Left ventricle myocardium inferior (tissue), 1 donor: Measurements from ENCODE around the gene BRMS1. TPM values are rescaled to one million over a fixed set of nuclear protein-coding genes. Genes with fewer than 3 reads are reported as not detected.
A peak's percentile ranks its signal among the peaks of the same experiment; 100 is the strongest.
"Not testable (repeated sequence)": the region's sequence is repeated elsewhere in the genome, so short reads cannot be mapped to it uniquely, and the experiment has no call there.

Experiments used
- DNase-seq: peaks from one replicate; pipeline ENCODE4 v3.0.0-alpha.2; 2020
- H3K27ac ChIP-seq: fragments of 200-600 bp; replicated peaks from 2 replicates; pipeline ENCODE4 v1.8.0; 2021
- H3K27me3 ChIP-seq: fragments of 200-600 bp; 2 replicates; pipeline ENCODE4 v1.8.0; 2021; ENCODE audit warnings: low read depth
- H3K36me3 ChIP-seq: fragments of 200-600 bp; 2 replicates; pipeline ENCODE4 v1.8.0; 2021
- H3K4me1 ChIP-seq: fragments of 200-600 bp; 2 replicates; pipeline ENCODE4 v1.8.0; 2021
- H3K4me3 ChIP-seq: fragments of 200-600 bp; 2 replicates; pipeline ENCODE4 v1.8.0; 2021; ENCODE audit warnings: mild to moderate bottlenecking, moderate library complexity
- H3K9me3 ChIP-seq: fragments of 200-600 bp; replicated peaks from 2 replicates; pipeline ENCODE4 v1.8.0; 2021
- intact Hi-C: fragments of 100-400 bp; cut with micrococcal nuclease; formaldehyde crosslinking; loops from one replicate; pipeline ENCODE4 v1.11.0; 2022
- total RNA-seq: library from RNA; stranded (reverse); fragmentation: NEBNext Ultra II Directional; extraction: Animal tissue kit (Norgen Biotek cat#: 25700); gene quantifications from one replicate; pipeline ENCODE4 v1.2.1, GENCODE V29; 2021
- TF ChIP-seq, protein P1 (sequence below): fragments of 200-600 bp; IDR thresholded peaks from 2 replicates; pipeline ENCODE4 v1.8.0; 2021; ENCODE audit warnings: antibody characterized with exemption, mild to moderate bottlenecking, borderline replicate concordance
- donor health status: DM: no; HTN: yes; CAD: no; lungs with severe emphysema.

The BRMS1 gene
- total RNA-seq, 1 donor from 2014 or later: 14.7 TPM

- Histone ChIP-seq H3K27me3 (no peaks in the 10 kb centered on the region), H3K9me3 (no peaks in the 10 kb centered on the region), H3K4me3 (peak overlapping the region; percentile 73), H3K27ac (peak overlapping the region; percentile 92), H3K36me3 (no peaks in the 10 kb centered on the region), H3K4me1 (peaks cover 25% of the 10 kb centered on the region)
- intact Hi-C loops: loop anchor here (5.0 kb wide), 1 partner anchor 76 kb away; no protein-coding TSS in a partner anchor
- TF ChIP-seq, protein P1, sequence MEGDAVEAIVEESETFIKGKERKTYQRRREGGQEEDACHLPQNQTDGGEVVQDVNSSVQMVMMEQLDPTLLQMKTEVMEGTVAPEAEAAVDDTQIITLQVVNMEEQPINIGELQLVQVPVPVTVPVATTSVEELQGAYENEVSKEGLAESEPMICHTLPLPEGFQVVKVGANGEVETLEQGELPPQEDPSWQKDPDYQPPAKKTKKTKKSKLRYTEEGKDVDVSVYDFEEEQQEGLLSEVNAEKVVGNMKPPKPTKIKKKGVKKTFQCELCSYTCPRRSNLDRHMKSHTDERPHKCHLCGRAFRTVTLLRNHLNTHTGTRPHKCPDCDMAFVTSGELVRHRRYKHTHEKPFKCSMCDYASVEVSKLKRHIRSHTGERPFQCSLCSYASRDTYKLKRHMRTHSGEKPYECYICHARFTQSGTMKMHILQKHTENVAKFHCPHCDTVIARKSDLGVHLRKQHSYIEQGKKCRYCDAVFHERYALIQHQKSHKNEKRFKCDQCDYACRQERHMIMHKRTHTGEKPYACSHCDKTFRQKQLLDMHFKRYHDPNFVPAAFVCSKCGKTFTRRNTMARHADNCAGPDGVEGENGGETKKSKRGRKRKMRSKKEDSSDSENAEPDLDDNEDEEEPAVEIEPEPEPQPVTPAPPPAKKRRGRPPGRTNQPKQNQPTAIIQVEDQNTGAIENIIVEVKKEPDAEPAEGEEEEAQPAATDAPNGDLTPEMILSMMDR: peak; percentile 94
- DNase-seq: no peak
Measured at GRCh38 chr11:66311470-66311964, 33.4 kb downstream of the BRMS1 start.

GRCh38 chr11:66310803-66311440, 34.0 kb downstream of the BRMS1 start:
- H3K27ac ChIP-seq, H3K36me3 ChIP-seq, DNase-seq, H3K27me3 ChIP-seq, H3K4me3 ChIP-seq, H3K9me3 ChIP-seq: not testable (repeated sequence)
- intact Hi-C loops: loop anchor here (5.0 kb wide), 1 partner anchor 76 kb away; no protein-coding TSS in a partner anchor
- peaks cover 19% of the 10 kb centered on the region for H3K4me1 ChIP-seq

GRCh38 chr11:66310324-66310723, 34.6 kb downstream of the BRMS1 start:
- intact Hi-C loops: loop anchor here (5.0 kb wide), 1 partner anchor 77 kb away; no protein-coding TSS in a partner anchor
- Histone ChIP-seq H3K36me3 (no peaks in the 10 kb centered on the region), H3K9me3 (no peaks in the 10 kb centered on the region), H3K27ac (no peak overlapping the region), H3K4me3 (no peak overlapping the region), H3K4me1 (peaks cover 19% of the 10 kb centered on the region), H3K27me3 (no peaks in the 10 kb centered on the region)
- DNase-seq: no peak
- TF ChIP-seq, protein P1: no peak

GRCh38 chr11:66309475-66309874, 35.4 kb downstream of the BRMS1 start:
- H3K9me3 ChIP-seq: no peaks in the 10 kb centered on the region
- no peak overlapping the region for H3K27ac ChIP-seq
- no peaks in the 10 kb centered on the region for H3K27me3 ChIP-seq
- DNase-seq: no peak
- no peak overlapping the region for H3K4me3 ChIP-seq
- TF ChIP-seq, protein P1: no peak
- peaks cover 16% of the 10 kb centered on the region for H3K4me1 ChIP-seq
- intact Hi-C loops: no loop called here
- no peaks in the 10 kb centered on the region for H3K36me3 ChIP-seq

GRCh38 chr11:66302656-66303055, 42.2 kb downstream of the BRMS1 start:
- intact Hi-C loops: no loop called here
- DNase-seq: no peak
- peaks cover 3% of the 10 kb centered on the region for H3K4me1 ChIP-seq

DNA sequence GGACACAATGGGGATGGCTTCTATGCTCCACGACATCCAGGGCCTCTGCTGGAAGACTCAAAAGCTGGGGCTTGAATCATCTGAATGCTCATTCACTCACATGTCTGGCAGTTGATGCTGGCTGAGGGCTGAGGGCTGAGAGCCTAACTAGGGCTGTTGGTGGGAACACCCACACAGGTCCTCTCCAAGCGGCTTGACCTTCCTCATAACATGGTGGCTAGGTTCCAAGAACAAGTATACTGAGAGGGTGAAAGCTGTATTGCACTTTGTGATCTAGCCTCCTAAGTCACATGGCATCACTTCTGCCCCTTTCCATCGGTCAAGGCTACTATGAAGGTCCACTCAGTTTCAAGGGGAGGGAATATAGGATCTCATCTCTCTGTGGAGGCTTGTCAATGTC, 45.7 kb downstream of the BRMS1 start:
- H3K27ac ChIP-seq: no peak overlapping the region
- no peak for DNase-seq
- peaks cover 3% of the 10 kb centered on the region for H3K4me1 ChIP-seq
- H3K27me3 ChIP-seq: peaks cover 28% of the 10 kb centered on the region
- TF ChIP-seq, protein P1: no peak
- intact Hi-C loops: no loop called here
- no peaks in the 10 kb centered on the region for H3K9me3 ChIP-seq
- H3K4me3 ChIP-seq: no peak overlapping the region
- no peaks in the 10 kb centered on the region for H3K36me3 ChIP-seq

More at GRCh38 chr11:66302656-66303055, 42.2 kb downstream of the BRMS1 start:
- no peak overlapping the region for H3K4me3 ChIP-seq
- no peaks in the 10 kb centered on the region for H3K36me3 ChIP-seq
- TF ChIP-seq, protein P1: no peak
- H3K27me3 ChIP-seq: no peaks in the 10 kb centered on the region
- H3K9me3 ChIP-seq: no peaks in the 10 kb centered on the region
- H3K27ac ChIP-seq: no peak overlapping the region
